Endodermal cell (in vitro differentiated cells): ENCODE data around the gene CELF2. TPM values are rescaled to one million over a fixed set of nuclear protein-coding genes. Genes with fewer than 3 reads are reported as not detected.

Source experiments
- DNase-seq: peaks from one replicate; pipeline ENCODE4 v3.0.0-alpha.2; 2017
- H3K27ac ChIP-seq: 2 replicates; pipeline ENCODE4 v1.5.1; 2013; ENCODE audit warnings: mild to moderate bottlenecking, low read depth, low read length, moderate library complexity
- H3K27me3 ChIP-seq: 2 replicates; pipeline ENCODE4 v1.6.1; 2013; ENCODE audit warnings: mild to moderate bottlenecking, low read length, moderate library complexity; ENCODE audit not compliant: insufficient read depth, control insufficient read depth, poor library complexity, severe bottlenecking
- H3K36me3 ChIP-seq: 2 replicates; pipeline ENCODE4 v1.7.0; 2013; ENCODE audit warnings: mild to moderate bottlenecking, low read length, moderate library complexity; ENCODE audit not compliant: control insufficient read depth, insufficient read depth
- H3K4me1 ChIP-seq: one replicate; pipeline ENCODE4 v1.7.0; 2013; ENCODE audit warnings: low read length; ENCODE audit not compliant: control insufficient read depth, insufficient read depth
- H3K4me3 ChIP-seq: 2 replicates; pipeline ENCODE4 v1.5.1; 2013; ENCODE audit warnings: mild to moderate bottlenecking, low read length, moderate library complexity
- H3K9ac ChIP-seq: 2 replicates; pipeline ENCODE4 v1.6.1; 2013; ENCODE audit warnings: mild to moderate bottlenecking, low read length, moderate library complexity; ENCODE audit not compliant: poor library complexity, severe bottlenecking; ENCODE audit errors: extremely low read depth
- H3K9me3 ChIP-seq: 2 replicates; pipeline ENCODE4 v1.6.1; 2013; ENCODE audit warnings: mild to moderate bottlenecking, low read length, moderate library complexity; ENCODE audit not compliant: control insufficient read depth
- H3K27ac Mint-ChIP-seq: 2 replicates; pipeline ENCODE4 v1.8.0; 2020; ENCODE audit warnings: mixed read lengths
- H3K27me3 Mint-ChIP-seq: 2 replicates; pipeline ENCODE4 v1.8.0; 2021; ENCODE audit warnings: mild to moderate bottlenecking, mixed read lengths; ENCODE audit not compliant: insufficient read depth
- H3K36me3 Mint-ChIP-seq: 2 replicates; pipeline ENCODE4 v1.8.0; 2020; ENCODE audit warnings: low read depth, mixed read lengths
- H3K4me1 Mint-ChIP-seq: 2 replicates; pipeline ENCODE4 v1.8.0; 2020; ENCODE audit warnings: mixed read lengths
- H3K4me3 Mint-ChIP-seq: 2 replicates; pipeline ENCODE4 v1.8.0; 2020; ENCODE audit warnings: mild to moderate bottlenecking, moderate library complexity, mixed read lengths
- H3K9me3 Mint-ChIP-seq: 2 replicates; pipeline ENCODE4 v1.8.0; 2020; ENCODE audit warnings: mild to moderate bottlenecking, mixed read lengths
- CTCF ChIP-seq: fragments of 200-600 bp; sonication (generic); conservative IDR thresholded peaks from 2 replicates; pipeline ENCODE4 v1.5.0; 2021; ENCODE audit warnings: antibody characterized with exemption, mild to moderate bottlenecking
- WGBS, 2 experiments: methylation state at CpG; one replicate each; pipeline versions ENCODE4 v1.1.5 to v1.1.7; 2013; ENCODE audit warnings: missing lambda C conversion rate in 2 of 2, mixed read lengths in 1 of 2; ENCODE audit not compliant: insufficient coverage in 1 of 2, insufficient read length in 1 of 2; 5-methylcytosine and 5-hydroxymethylcytosine counted together
- total RNA-seq, 2 donors: library from RNA; stranded (reverse); fragmentation: NEBNext Ultra II Directional in 1 of 2; extraction: Animal tissue kit (Norgen Biotek cat#: 25700) in 1 of 2; gene quantifications; 2 replicates in 1 of 2; 3 replicates in 1 of 2; pipeline ENCODE4 v1.2.1, GENCODE V29; 2021

The CELF2 gene
- total RNA-seq, 2 donors from 2014 or later = 79.9 to 96.1 TPM

GRCh38 chr10:11159543-11160215 is 142.0 kb downstream of the CELF2 start:
- Mint-ChIP-seq H3K4me1 (peaks cover 45% of the 10 kb centered on the region), H3K27ac (no peak overlapping the region), H3K36me3 (peaks cover 28% of the 10 kb centered on the region), H3K9me3 (peaks cover 12% of the 10 kb centered on the region), H3K4me3 (no peak overlapping the region), H3K27me3 (peaks cover 4% of the 10 kb centered on the region)
- no peak for TF ChIP-seq CTCF
- Histone ChIP-seq H3K27ac (no peak overlapping the region), H3K4me3 (no peak overlapping the region), H3K9ac (no peak overlapping the region), H3K4me1 (peaks cover 18% of the 10 kb centered on the region), H3K36me3 (peaks cover 25% of the 10 kb centered on the region), H3K9me3 (peaks cover 5% of the 10 kb centered on the region), H3K27me3 (no peaks in the 10 kb centered on the region)
- no peak for DNase-seq
- WGBS, 2 experiments = 89 to 92% methylated on average over 8 of the region's 8 CpGs

GRCh38 chr10:11161096-11161495 is 143.4 kb downstream of the CELF2 start:
- Mint-ChIP-seq H3K27me3 (peaks cover 6% of the 10 kb centered on the region), H3K4me3 (no peak overlapping the region), H3K36me3 (peaks cover 26% of the 10 kb centered on the region), H3K9me3 (peaks cover 12% of the 10 kb centered on the region), H3K4me1 (peaks cover 35% of the 10 kb centered on the region), H3K27ac (no peak overlapping the region)
- peaks cover 5% of the 10 kb centered on the region for H3K9me3 ChIP-seq
- no peak overlapping the region for H3K9ac ChIP-seq
- H3K27ac ChIP-seq = no peak overlapping the region
- TF ChIP-seq CTCF = no peak
- WGBS, 2 experiments = 96% methylated on average over 8 of the region's 8 CpGs
- peaks cover 29% of the 10 kb centered on the region for H3K36me3 ChIP-seq
- H3K4me1 ChIP-seq = peaks cover 22% of the 10 kb centered on the region
- H3K27me3 ChIP-seq = no peaks in the 10 kb centered on the region
- H3K4me3 ChIP-seq = no peak overlapping the region
- no peak for DNase-seq

- Mint-ChIP-seq H3K27ac (no peak overlapping the region), H3K4me1 (peaks cover 28% of the 10 kb centered on the region), H3K36me3 (peaks cover 31% of the 10 kb centered on the region), H3K4me3 (no peak overlapping the region), H3K27me3 (peaks cover 6% of the 10 kb centered on the region), H3K9me3 (peaks cover 12% of the 10 kb centered on the region)
- no peak overlapping the region for H3K4me3 ChIP-seq
- peaks cover 34% of the 10 kb centered on the region for H3K36me3 ChIP-seq
- H3K27me3 ChIP-seq = no peaks in the 10 kb centered on the region
- peaks cover 5% of the 10 kb centered on the region for H3K9me3 ChIP-seq
- no peak overlapping the region for H3K9ac ChIP-seq
- no peak overlapping the region for H3K27ac ChIP-seq
- TF ChIP-seq CTCF = no peak
- DNase-seq = no peak
- peaks cover 22% of the 10 kb centered on the region for H3K4me1 ChIP-seq
- 95 to 96% methylated on average over 8 to 10 of the region's 10 CpGs for WGBS, 2 experiments
Observed at GRCh38 chr10:11161910-11162309, 144.2 kb downstream of the CELF2 start.
